ENCODE data around the gene ZNF487.
"Not testable (repeated sequence)": the region's sequence is repeated elsewhere in the genome, so short reads cannot be mapped to it uniquely, and the experiment has no call there.

ZNF487 gene

GRCh38 chr10:43421201-43421507 lies 15.8 kb upstream of the ZNF487 start:
- H3K36me3 ChIP-seq = no peaks in the 10 kb centered on the region
- no peaks in the 10 kb centered on the region for H3K9me3 ChIP-seq
- peaks cover 49 to 50% of the 10 kb centered on the region in 2 experiments for H3K4me1 ChIP-seq (ENCODE audit: control insufficient read depth in 1 of 2, insufficient read depth in 1 of 2, low read depth in 1 of 2, low read length in 1 of 2)
- peak overlapping the region; percentile 97 for H3K27ac ChIP-seq
- H3K4me3 ChIP-seq (ENCODE audit: low read depth in 1 of 2, low read length in 1 of 2) = peak overlapping the region; percentile 78 to 84
- no peak for TF ChIP-seq CTCF (IDR thresholded peaks at IDR 0.05)
- H3K27me3 ChIP-seq = no peaks in the 10 kb centered on the region

- Histone ChIP-seq H3K27me3 (no peaks in the 10 kb centered on the region), H3K9me3 (no peaks in the 10 kb centered on the region), H3K4me3 (ENCODE audit: low read depth in 1 of 2, low read length in 1 of 2) (peak overlapping the region; percentile 78 to 84), H3K4me1 (ENCODE audit: control insufficient read depth in 1 of 2, insufficient read depth in 1 of 2, low read depth in 1 of 2, low read length in 1 of 2) (peaks cover 45 to 49% of the 10 kb centered on the region in 2 experiments), H3K36me3 (no peaks in the 10 kb centered on the region), H3K27ac (peak overlapping the region; percentile 97)
- no peak for TF ChIP-seq CTCF (IDR thresholded peaks at IDR 0.05)
These were observed 15.4 kb upstream of the ZNF487 start for GRCh38 chr10:43421519-43421918.

- not testable (repeated sequence) for H3K9me3 ChIP-seq; H3K27me3 ChIP-seq; H3K4me3 ChIP-seq (ENCODE audit: low read depth in 1 of 2, low read length in 1 of 2); H3K36me3 ChIP-seq
- peaks cover 43 to 48% of the 10 kb centered on the region in 2 experiments for H3K4me1 ChIP-seq (ENCODE audit: control insufficient read depth in 1 of 2, insufficient read depth in 1 of 2, low read depth in 1 of 2, low read length in 1 of 2)
- H3K27ac ChIP-seq = peak overlapping the region; percentile 97
These were observed 15.0 kb upstream of the ZNF487 start for GRCh38 chr10:43421944-43422343.

GRCh38 chr10:43424416-43424815 lies 12.5 kb upstream of the ZNF487 start:
- no peaks in the 10 kb centered on the region for H3K36me3 ChIP-seq
- peaks cover 18 to 23% of the 10 kb centered on the region in 2 experiments for H3K4me1 ChIP-seq (ENCODE audit: control insufficient read depth in 1 of 2, insufficient read depth in 1 of 2, low read depth in 1 of 2, low read length in 1 of 2)
- TF ChIP-seq CTCF (IDR thresholded peaks at IDR 0.05) = no peak

GRCh38 chr10:43426476-43426875 lies 10.4 kb upstream of the ZNF487 start:
- H3K27me3 ChIP-seq; H3K36me3 ChIP-seq; H3K27ac ChIP-seq; H3K9me3 ChIP-seq; H3K4me3 ChIP-seq (ENCODE audit: low read depth in 1 of 2, low read length in 1 of 2): not testable (repeated sequence)
- H3K4me1 ChIP-seq (ENCODE audit: control insufficient read depth in 1 of 2, insufficient read depth in 1 of 2, low read depth in 1 of 2, low read length in 1 of 2) = peaks cover 20 to 24% of the 10 kb centered on the region in 2 experiments

More at GRCh38 chr10:43424416-43424815, 12.5 kb upstream of the ZNF487 start:
- no peak overlapping the region for H3K4me3 ChIP-seq (ENCODE audit: low read depth in 1 of 2, low read length in 1 of 2)
- H3K27ac ChIP-seq = no peak overlapping the region
- no peaks in the 10 kb centered on the region for H3K9me3 ChIP-seq
- no peaks in the 10 kb centered on the region for H3K27me3 ChIP-seq

- Histone ChIP-seq H3K27me3 (no peaks in the 10 kb centered on the region), H3K4me3 (ENCODE audit: low read depth in 1 of 2, low read length in 1 of 2) (no peak overlapping the region), H3K27ac (no peak overlapping the region), H3K4me1 (ENCODE audit: control insufficient read depth in 1 of 2, insufficient read depth in 1 of 2, low read depth in 1 of 2, low read length in 1 of 2) (peaks cover 22 to 29% of the 10 kb centered on the region in 2 experiments), H3K9me3 (no peaks in the 10 kb centered on the region), H3K36me3 (no peaks in the 10 kb centered on the region)
- no peak for TF ChIP-seq CTCF (IDR thresholded peaks at IDR 0.05)
These were observed 9.6 kb upstream of the ZNF487 start for GRCh38 chr10:43427166-43427825.
